Activated T-helper 2 cell treated with anti-CD3 and anti-CD28 coated beads, Interferon-gamma antibody, Interleukin-2, Interleukin-4, amounts not matched to agents 10 μg/mL and 5 μg/mL and 100 μg/mL, durations not matched to agents 14 hours and 24 hours and 36 hours (primary cell): ENCODE results near the gene TANC1. TPM values are rescaled to one million over a fixed set of nuclear protein-coding genes. Genes with fewer than 3 reads are reported as not detected.

ENCODE experiments used
- DNase-seq: peaks from one replicate; pipeline ENCODE4 v3.0.0; 2021; ENCODE audit warnings: low spot score
- H3K27ac Mint-ChIP-seq: one replicate; pipeline ENCODE4 v1.8.0; 2021; ENCODE audit warnings: mixed read lengths
- H3K27me3 Mint-ChIP-seq: one replicate; pipeline ENCODE4 v1.8.0; 2021; ENCODE audit warnings: low read depth, mixed read lengths
- H3K36me3 Mint-ChIP-seq: one replicate; pipeline ENCODE4 v1.8.0; 2021; ENCODE audit warnings: low read depth, mixed read lengths
- H3K4me1 Mint-ChIP-seq: one replicate; pipeline ENCODE4 v1.8.0; 2021; ENCODE audit warnings: low read depth, mixed read lengths
- H3K4me3 Mint-ChIP-seq: one replicate; pipeline ENCODE4 v1.8.0; 2021; ENCODE audit warnings: low read depth, mild to moderate bottlenecking, moderate library complexity, mixed read lengths
- H3K9me3 Mint-ChIP-seq: one replicate; pipeline ENCODE4 v1.8.0; 2021; ENCODE audit warnings: mixed read lengths
- intact Hi-C: fragments of 100-400 bp; cut with micrococcal nuclease; formaldehyde crosslinking; loops from one replicate; pipeline ENCODE4 v1.15.1; 2023
- total RNA-seq: library from RNA; stranded (reverse); gene quantifications from 2 replicates; pipeline ENCODE4 v1.2.3, GENCODE V29; 2022

Gene TANC1
- total RNA-seq, 1 donor from 2014 or later, result 0.34 TPM

DNA sequence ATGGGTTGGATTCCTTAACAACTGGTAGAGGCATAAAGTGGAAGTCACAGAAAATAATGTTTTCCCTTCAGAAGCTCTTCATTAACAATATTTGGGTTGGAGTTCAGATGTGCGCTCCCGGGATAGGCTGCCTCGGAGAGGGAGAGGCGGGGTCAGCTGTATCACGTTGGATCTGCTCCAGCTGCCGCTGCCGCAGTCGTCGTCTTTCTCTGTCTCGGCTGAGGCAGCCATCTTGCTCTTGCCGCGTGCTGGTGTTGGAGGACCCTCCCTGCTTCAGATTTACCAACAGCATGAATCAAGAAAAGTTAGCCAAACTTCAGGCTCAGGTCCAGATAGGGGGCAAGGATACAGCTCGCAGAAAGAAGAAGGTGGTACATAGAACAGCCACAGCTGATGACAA is 35.1 kb downstream of the TANC1 start:
- intact Hi-C loops, result no loop called here
- no peak overlapping the region for H3K27ac Mint-ChIP-seq
- no peaks in the 10 kb centered on the region for H3K36me3 Mint-ChIP-seq
- no peak overlapping the region for H3K4me3 Mint-ChIP-seq
- no peaks in the 10 kb centered on the region for H3K9me3 Mint-ChIP-seq
- no peaks in the 10 kb centered on the region for H3K27me3 Mint-ChIP-seq
- no peak for DNase-seq
- H3K4me1 Mint-ChIP-seq, result no peaks in the 10 kb centered on the region

DNA sequence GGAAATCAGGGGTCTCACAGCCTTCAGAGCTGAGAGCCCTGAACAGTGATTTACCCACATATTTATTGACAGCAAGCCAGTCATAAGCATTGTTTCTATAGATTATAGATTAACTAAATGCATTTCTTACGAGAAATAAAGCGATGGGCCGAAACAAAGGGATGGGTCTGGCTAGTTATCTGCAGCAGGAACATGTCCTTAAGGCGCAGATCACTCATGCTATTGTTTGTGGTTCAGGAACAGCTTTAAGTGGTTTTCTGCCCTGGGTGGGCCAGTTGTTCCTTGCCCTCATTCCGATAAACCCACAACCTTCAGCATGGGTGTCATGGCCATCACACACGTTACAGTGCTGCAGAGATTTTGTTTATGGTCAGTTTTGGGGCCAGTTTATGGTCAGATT is 36.4 kb downstream of the TANC1 start:
- Mint-ChIP-seq H3K27me3 (no peaks in the 10 kb centered on the region), H3K4me1 (no peaks in the 10 kb centered on the region), H3K27ac (no peak overlapping the region), H3K36me3 (no peaks in the 10 kb centered on the region), H3K4me3 (no peak overlapping the region), H3K9me3 (no peaks in the 10 kb centered on the region)
- no peak for DNase-seq
- intact Hi-C loops, result loop anchor here (5.0 kb wide), 1 partner anchor 637 kb away; no protein-coding TSS in a partner anchor

DNA sequence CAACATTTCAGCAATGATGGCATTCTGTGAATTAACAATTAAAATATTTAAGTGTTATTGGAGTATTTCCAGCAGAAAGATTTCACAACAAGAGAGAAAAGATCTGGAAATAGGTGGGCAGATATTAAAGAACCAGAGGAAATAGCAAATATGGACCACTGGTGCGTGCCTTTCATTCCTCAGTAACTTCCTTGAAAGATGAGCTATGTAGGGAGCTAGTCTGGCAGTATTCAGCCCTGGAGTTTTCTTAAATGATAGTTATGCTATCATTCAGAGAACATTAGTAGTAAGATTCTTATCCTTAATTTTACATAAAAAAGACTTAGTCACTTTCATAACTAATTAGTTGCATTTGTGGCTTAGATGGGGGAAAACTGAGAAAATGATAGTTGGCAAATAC is 41.5 kb downstream of the TANC1 start:
- Mint-ChIP-seq H3K36me3 (no peaks in the 10 kb centered on the region), H3K27ac (no peak overlapping the region), H3K9me3 (peaks cover 11% of the 10 kb centered on the region), H3K4me1 (no peaks in the 10 kb centered on the region), H3K27me3 (no peaks in the 10 kb centered on the region), H3K4me3 (no peak overlapping the region)
- intact Hi-C loops, result loop anchor here (5.0 kb wide), 1 partner anchor 632 kb away; no protein-coding TSS in a partner anchor
- DNase-seq, result no peak

DNA sequence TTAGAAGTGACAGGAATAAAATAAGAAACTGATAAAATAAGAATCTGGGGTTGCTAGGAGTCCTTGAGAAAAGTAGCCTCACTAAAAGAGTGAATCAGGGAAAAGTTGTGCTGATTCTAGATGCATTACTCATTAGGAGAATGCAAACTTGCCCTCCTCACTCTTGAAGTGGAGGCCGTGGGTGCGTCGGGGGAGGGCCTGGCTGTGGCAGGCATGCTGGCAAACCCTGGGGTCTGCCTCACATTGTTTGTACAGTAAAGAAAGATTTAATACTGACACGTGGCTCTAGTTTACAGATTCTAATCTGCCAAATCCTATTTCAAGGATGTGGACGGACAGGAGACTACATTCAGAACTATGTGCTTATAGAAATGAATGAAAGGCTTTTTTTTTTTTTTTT is 41.9 kb downstream of the TANC1 start:
- no peaks in the 10 kb centered on the region for H3K27me3 Mint-ChIP-seq
- H3K4me1 Mint-ChIP-seq, result no peaks in the 10 kb centered on the region
- intact Hi-C loops, result no loop called here
- H3K27ac Mint-ChIP-seq, result no peak overlapping the region
- no peaks in the 10 kb centered on the region for H3K36me3 Mint-ChIP-seq
- no peak for DNase-seq
- no peak overlapping the region for H3K4me3 Mint-ChIP-seq
- H3K9me3 Mint-ChIP-seq, result peaks cover 12% of the 10 kb centered on the region

DNA sequence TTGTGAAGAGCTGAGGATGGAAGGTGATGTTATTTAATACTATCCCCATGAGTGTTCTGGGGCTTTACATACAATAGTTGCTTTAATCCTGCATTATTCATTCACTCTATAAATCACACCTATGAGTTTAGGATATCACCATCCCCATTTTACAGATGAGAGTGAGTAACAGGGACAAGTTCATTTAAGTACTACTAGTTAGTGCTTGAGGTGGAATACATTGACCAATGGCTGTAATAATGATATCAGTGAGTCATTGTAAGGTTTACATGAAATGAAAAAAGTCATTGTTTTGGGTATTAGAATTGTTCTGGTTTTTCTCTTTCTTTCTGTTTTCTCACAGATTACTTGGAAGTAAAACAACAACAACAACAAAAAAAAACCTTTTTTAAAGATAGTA is 42.5 kb downstream of the TANC1 start:
- Mint-ChIP-seq H3K4me3 (no peak overlapping the region), H3K36me3 (no peaks in the 10 kb centered on the region), H3K27me3 (no peaks in the 10 kb centered on the region), H3K27ac (no peak overlapping the region), H3K4me1 (no peaks in the 10 kb centered on the region), H3K9me3 (peaks cover 18% of the 10 kb centered on the region)
- intact Hi-C loops, result no loop called here
- no peak for DNase-seq

DNA sequence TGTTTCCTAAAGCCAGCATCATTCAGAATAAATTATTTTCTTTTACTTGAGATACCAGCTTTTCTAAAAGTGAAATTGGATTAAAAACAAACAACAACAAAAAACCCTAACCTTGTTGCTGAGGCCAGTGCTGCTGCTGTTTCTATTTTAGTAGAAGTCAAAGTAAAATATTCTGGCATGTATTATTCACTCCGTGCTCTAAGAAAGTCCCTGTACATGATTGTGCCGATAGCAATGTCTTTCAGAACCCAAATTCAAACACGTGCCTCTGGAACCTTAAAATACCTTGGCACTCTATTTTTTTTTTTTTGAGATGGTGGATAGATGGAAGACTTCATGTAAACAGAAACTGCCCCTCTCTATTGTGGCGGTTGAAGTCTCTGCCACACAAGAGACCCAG is 43.7 kb downstream of the TANC1 start:
- H3K27me3 Mint-ChIP-seq, result no peaks in the 10 kb centered on the region
- H3K27ac Mint-ChIP-seq, result no peak overlapping the region
- no peak overlapping the region for H3K4me3 Mint-ChIP-seq
- intact Hi-C loops, result no loop called here
- no peaks in the 10 kb centered on the region for H3K36me3 Mint-ChIP-seq
- H3K9me3 Mint-ChIP-seq, result peaks cover 26% of the 10 kb centered on the region
- no peak for DNase-seq
- no peaks in the 10 kb centered on the region for H3K4me1 Mint-ChIP-seq

DNA sequence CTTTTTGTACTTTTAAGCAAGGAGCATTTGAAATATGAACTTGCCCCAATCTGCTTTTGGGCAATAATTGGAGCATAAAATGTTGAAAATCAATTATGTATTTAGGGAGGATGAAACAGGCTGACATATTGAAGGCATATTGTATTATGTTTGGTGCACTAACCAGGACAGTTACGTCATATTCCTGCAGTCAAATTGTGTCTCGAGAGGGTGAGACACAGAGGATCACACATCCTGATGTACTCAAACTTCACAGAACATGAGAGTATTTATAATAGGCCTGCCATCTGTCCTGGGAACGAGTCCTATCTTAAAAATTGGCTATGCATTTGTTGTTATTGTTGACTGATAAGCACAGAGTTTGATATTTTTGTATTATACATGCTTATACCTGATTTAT is 44.7 kb downstream of the TANC1 start:
- H3K9me3 Mint-ChIP-seq, result peaks cover 26% of the 10 kb centered on the region
- H3K4me3 Mint-ChIP-seq, result no peak overlapping the region
- intact Hi-C loops, result no loop called here
- no peaks in the 10 kb centered on the region for H3K4me1 Mint-ChIP-seq
- no peak overlapping the region for H3K27ac Mint-ChIP-seq
- DNase-seq, result no peak
- no peaks in the 10 kb centered on the region for H3K36me3 Mint-ChIP-seq
- H3K27me3 Mint-ChIP-seq, result no peaks in the 10 kb centered on the region

DNA sequence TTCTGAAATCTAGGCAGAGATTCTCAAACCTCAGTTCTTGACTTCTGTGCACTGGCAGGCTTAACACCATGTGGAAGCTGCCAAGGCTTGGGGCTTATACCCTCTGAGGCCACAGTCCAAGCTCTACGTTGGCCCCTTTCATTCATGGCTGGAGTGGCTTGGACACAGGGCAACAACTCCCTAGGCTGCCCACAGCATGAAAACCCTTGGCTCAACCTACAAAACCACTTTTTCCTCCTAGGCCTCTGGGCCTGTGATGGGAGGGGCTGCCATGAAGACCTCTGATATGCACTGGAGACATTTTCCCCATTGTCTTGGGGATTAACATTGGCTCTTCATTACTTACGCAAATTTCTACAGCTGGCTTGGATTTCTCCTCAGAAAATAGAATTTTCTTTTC is 46.7 kb downstream of the TANC1 start:
- Mint-ChIP-seq H3K36me3 (no peaks in the 10 kb centered on the region), H3K9me3 (peaks cover 26% of the 10 kb centered on the region), H3K4me1 (no peaks in the 10 kb centered on the region), H3K27ac (no peak overlapping the region), H3K4me3 (no peak overlapping the region), H3K27me3 (no peaks in the 10 kb centered on the region)
- no peak for DNase-seq
- intact Hi-C loops, result no loop called here

DNA sequence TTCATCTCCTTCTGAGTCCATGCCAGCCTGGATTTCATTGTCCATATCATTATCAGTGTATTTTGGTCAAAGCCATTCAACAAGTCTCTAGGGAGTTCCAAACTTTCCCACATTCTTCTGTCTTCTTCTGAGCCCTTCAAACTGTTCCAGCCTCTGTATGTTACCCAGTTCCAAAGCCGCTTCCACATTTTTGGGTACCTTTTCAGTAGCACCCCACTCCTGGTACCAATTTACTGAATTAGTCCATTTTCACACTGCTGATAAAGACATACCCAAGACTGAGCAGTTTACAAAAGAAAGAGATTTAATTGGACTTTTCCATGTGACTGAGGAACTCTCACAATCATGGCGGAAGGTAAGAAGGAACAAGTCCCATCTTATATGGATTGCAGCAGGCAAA is 47.4 kb downstream of the TANC1 start:
- DNase-seq, result no peak
- Mint-ChIP-seq H3K27ac (no peak overlapping the region), H3K36me3 (no peaks in the 10 kb centered on the region), H3K27me3 (no peaks in the 10 kb centered on the region), H3K4me1 (no peaks in the 10 kb centered on the region), H3K4me3 (no peak overlapping the region), H3K9me3 (peaks cover 26% of the 10 kb centered on the region)
- intact Hi-C loops, result no loop called here

DNA sequence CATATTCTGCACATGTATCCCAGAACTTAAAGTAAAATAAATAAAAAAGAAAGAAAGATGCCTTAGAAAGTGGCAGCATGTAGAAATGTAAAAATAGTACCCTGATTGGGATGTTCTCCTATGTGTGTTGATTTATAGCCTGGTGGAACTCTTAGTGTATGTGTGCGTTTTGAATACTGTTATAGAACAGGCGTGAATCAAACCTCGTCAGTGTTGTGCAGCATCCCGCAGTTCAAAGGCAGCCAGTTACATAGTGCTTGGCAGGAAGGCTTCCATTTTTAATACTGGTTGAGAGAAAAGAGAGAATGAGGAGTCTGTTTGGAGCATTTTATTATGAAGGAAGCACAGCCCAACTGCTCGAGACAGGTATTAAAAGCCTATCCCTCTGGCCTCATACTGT is 49.4 kb downstream of the TANC1 start:
- H3K27me3 Mint-ChIP-seq, result no peaks in the 10 kb centered on the region
- peaks cover 26% of the 10 kb centered on the region for H3K9me3 Mint-ChIP-seq
- H3K4me3 Mint-ChIP-seq, result no peak overlapping the region
- H3K27ac Mint-ChIP-seq, result no peak overlapping the region
- intact Hi-C loops, result no loop called here
- no peaks in the 10 kb centered on the region for H3K36me3 Mint-ChIP-seq
- H3K4me1 Mint-ChIP-seq, result no peaks in the 10 kb centered on the region
- no peak for DNase-seq

DNA sequence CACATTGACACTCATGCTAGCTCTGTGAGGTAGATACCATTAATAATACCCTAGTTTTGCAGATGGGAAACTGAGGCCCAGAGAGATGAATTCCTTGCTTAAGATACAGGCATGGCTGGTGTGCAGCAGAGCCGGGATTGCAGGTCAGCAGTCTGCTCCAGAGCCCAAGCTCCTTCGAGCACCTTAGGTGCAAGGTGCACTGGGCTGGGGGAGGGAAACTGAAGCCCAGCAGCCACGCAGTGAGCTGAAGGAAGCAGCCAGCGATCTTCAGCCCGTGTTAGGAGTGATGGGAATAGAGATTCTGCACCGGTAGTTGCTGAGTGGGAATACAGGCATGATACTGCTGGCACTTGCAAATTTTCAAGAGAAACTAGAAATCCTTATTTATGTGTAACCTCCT is 50.6 kb downstream of the TANC1 start:
- Mint-ChIP-seq H3K27ac (no peak overlapping the region), H3K4me1 (no peaks in the 10 kb centered on the region), H3K36me3 (no peaks in the 10 kb centered on the region), H3K4me3 (no peak overlapping the region), H3K9me3 (peaks cover 24% of the 10 kb centered on the region), H3K27me3 (no peaks in the 10 kb centered on the region)
- intact Hi-C loops, result no loop called here
- no peak for DNase-seq

DNA sequence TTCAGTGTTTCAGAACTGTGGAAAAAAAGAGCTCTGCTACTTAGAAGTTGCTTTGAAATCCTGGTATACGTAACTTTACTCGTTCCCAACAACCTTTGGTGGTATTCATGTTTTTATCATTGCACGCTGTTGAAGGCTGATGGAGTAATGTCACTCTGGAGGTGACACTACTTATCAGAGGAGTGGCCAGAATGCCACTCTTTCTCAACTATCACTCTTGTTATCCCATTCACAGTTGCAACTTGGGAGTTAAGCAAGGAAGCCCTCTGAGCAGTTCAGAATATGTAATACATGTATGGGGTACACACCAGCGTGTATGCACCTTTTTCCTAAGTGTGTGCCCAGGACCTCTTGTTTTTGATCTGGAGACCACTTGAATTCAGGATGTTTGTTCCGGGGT is 53.6 kb downstream of the TANC1 start:
- peaks cover under 1% of the 10 kb centered on the region for H3K9me3 Mint-ChIP-seq
- no peak overlapping the region for H3K27ac Mint-ChIP-seq
- no peak overlapping the region for H3K4me3 Mint-ChIP-seq
- H3K36me3 Mint-ChIP-seq, result no peaks in the 10 kb centered on the region
- no peak for DNase-seq
- H3K27me3 Mint-ChIP-seq, result no peaks in the 10 kb centered on the region
- H3K4me1 Mint-ChIP-seq, result peaks cover 2% of the 10 kb centered on the region
- intact Hi-C loops, result no loop called here

DNA sequence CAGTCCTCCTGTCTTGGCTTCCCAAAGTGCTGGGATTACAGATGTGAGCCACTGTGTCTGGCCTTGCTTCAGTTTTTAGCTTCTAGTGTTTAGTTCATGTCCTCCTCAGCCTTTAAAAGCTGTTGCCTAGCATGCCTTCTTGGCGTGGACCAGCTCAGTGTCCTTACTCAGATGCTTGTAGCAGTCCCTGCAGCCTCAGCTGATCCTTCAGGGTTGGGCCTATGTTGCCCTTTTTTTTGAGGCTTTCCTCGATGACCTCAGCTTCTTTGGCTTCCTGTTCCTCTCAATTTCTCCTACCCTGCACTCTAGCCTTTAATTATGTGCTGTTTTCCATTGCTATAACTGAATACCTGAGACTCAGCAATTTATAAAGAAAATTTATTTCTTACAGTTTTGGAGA is 57.7 kb downstream of the TANC1 start:
- no peaks in the 10 kb centered on the region for H3K27me3 Mint-ChIP-seq
- no peaks in the 10 kb centered on the region for H3K36me3 Mint-ChIP-seq
- no peaks in the 10 kb centered on the region for H3K9me3 Mint-ChIP-seq
- no peak overlapping the region for H3K27ac Mint-ChIP-seq
- intact Hi-C loops, result no loop called here
- H3K4me3 Mint-ChIP-seq, result no peak overlapping the region
- peaks cover 2% of the 10 kb centered on the region for H3K4me1 Mint-ChIP-seq
- no peak for DNase-seq

DNA sequence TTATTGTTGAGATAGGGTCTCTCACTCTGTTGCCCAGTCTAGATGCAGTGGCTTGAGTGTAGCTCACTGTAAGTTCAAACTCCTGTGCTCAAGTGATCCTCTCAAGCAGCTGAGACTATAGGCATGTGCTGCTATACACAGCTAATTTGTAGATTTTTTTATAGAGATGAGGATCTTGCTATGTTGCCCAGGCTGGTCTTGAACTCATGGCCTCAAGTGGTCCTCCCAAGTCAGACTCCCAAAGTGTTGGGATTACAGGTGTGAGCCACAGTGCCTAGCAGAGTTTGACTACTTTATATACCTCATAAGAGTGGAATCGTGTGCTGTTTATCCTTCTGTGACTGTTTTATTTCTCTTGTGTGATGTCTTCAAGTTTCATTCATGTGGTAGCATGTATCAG is 60.3 kb downstream of the TANC1 start:
- peaks cover 2% of the 10 kb centered on the region for H3K4me1 Mint-ChIP-seq
- DNase-seq, result no peak
- no peak overlapping the region for H3K4me3 Mint-ChIP-seq
- intact Hi-C loops, result no loop called here
- H3K9me3 Mint-ChIP-seq, result no peaks in the 10 kb centered on the region
- no peaks in the 10 kb centered on the region for H3K27me3 Mint-ChIP-seq
- H3K36me3 Mint-ChIP-seq, result no peaks in the 10 kb centered on the region
- H3K27ac Mint-ChIP-seq, result no peak overlapping the region
